ENCODE measurements around the gene RIT2. TPM values are rescaled to one million over a fixed set of nuclear protein-coding genes. Genes with fewer than 3 reads are reported as not detected.
A peak's percentile ranks its signal among the peaks of the same experiment; 100 is the strongest.

RIT2 gene
- total RNA-seq, 1 experiment from 2014 or later = 1.5 TPM

GRCh38 chr18:42822711-42823110 lies 292.8 kb downstream of the RIT2 start (continued):
- TF ChIP-seq ZNF512 (CRISPR knock-in tag; IDR thresholded peaks at IDR 0.05; ENCODE audit: borderline replicate concordance) = no peak
- TF ChIP-seq CTCF (IDR thresholded peaks at IDR 0.05) = no peak
- TF ChIP-seq CREM (CRISPR knock-in tag; IDR thresholded peaks at IDR 0.05) = no peak
- no peak for TF ChIP-seq ZNF121 (CRISPR knock-in tag; IDR thresholded peaks at IDR 0.05)
- no peak for TF ChIP-seq PRDM15 (CRISPR knock-in tag; IDR thresholded peaks at IDR 0.05)
- TF ChIP-seq ZNF232 (CRISPR knock-in tag; IDR thresholded peaks at IDR 0.05) = no peak
- no peak for TF ChIP-seq E2F4 (CRISPR knock-in tag; IDR thresholded peaks at IDR 0.05; ENCODE audit: borderline replicate concordance, low read depth)

GRCh38 chr18:42821492-42821891 lies 294.0 kb downstream of the RIT2 start:
- Mint-ChIP-seq H3K36me3 (no peaks in the 10 kb centered on the region), H3K9me3 (no peaks in the 10 kb centered on the region; the same call in 1 of the 2 replicates), H3K27ac (no peak overlapping the region), H3K4me1 (peaks cover 63% of the 10 kb centered on the region), H3K4me3 (no peak overlapping the region), H3K27me3 (ENCODE audit: low read depth) (no peaks in the 10 kb centered on the region)
- ChIA-PET CTCF (no interaction called here), POLR2A (no interaction called here)
- peak; percentile 75 for ATAC-seq
- TF ChIP-seq ZBTB21 (CRISPR knock-in tag; IDR thresholded peaks at IDR 0.05; ENCODE audit: borderline replicate concordance) (no peak), SP1 (CRISPR knock-in tag; conservative IDR thresholded peaks at IDR 0.05) (no peak), NFYB (CRISPR knock-in tag; conservative IDR thresholded peaks at IDR 0.05; ENCODE audit: low read depth) (no peak), E2F4 (CRISPR knock-in tag; IDR thresholded peaks at IDR 0.05; ENCODE audit: borderline replicate concordance, low read depth) (no peak), MLX (CRISPR knock-in tag; IDR thresholded peaks at IDR 0.05) (no peak), E2F5 (CRISPR knock-in tag; IDR thresholded peaks at IDR 0.05) (no peak), ATF6 (CRISPR knock-in tag; IDR thresholded peaks at IDR 0.05) (no peak), ZNF512 (CRISPR knock-in tag; IDR thresholded peaks at IDR 0.05; ENCODE audit: borderline replicate concordance) (no peak), ZNF317 (CRISPR knock-in tag; IDR thresholded peaks at IDR 0.05; ENCODE audit: borderline replicate concordance, low read depth) (no peak), ATF3 (CRISPR knock-in tag; conservative IDR thresholded peaks at IDR 0.05) (no peak), FOXP1 (CRISPR knock-in tag; IDR thresholded peaks at IDR 0.05; ENCODE audit: borderline replicate concordance) (no peak), IRF2 (CRISPR knock-in tag; IDR thresholded peaks at IDR 0.05; ENCODE audit: borderline replicate concordance, low read depth) (no peak), NR3C1 (CRISPR knock-in tag; conservative IDR thresholded peaks at IDR 0.05; ENCODE audit: low read depth) (no peak), JUN (CRISPR knock-in tag; IDR thresholded peaks at IDR 0.05) (no peak), EMX1 (CRISPR knock-in tag; IDR thresholded peaks at IDR 0.05) (no peak)
- DNase-seq (ENCODE audit: low spot score) = no peak

Measured in WTC11 (cell line).